ENCODE measurements around the gene BIVM.

GRCh38 chr13:102781591-102781990, 17.3 kb upstream of the BIVM start:
- no peak for TF ChIP-seq CTCF (IDR thresholded peaks at IDR 0.05)
- no peak for TF ChIP-seq POLR2AphosphoS5 (IDR thresholded peaks at IDR 0.05)
- no peak for TF ChIP-seq POLR2A (IDR thresholded peaks at IDR 0.05)
